ENCODE measurements around the gene ARHGEF28.

GRCh38 chr5:73857446-73857845 lies 231.4 kb downstream of the ARHGEF28 start:
- no peak for TF ChIP-seq CTCF (IDR thresholded peaks at IDR 0.05)
- TF ChIP-seq EP300 (IDR thresholded peaks at IDR 0.05), result no peak
